SK-N-SH (cell line): Measurements from ENCODE around the gene PLD6.

ENCODE experiments used
- FOXJ3 ChIP-seq: sonication (generic); formaldehyde crosslinking; IDR thresholded peaks from 2 replicates; pipeline ENCODE4 v1.5.1; 2020; ENCODE audit warnings: mild to moderate bottlenecking, missing genetic modification reagents
- MEF2A ChIP-seq: IDR thresholded peaks from 2 replicates; pipeline ENCODE4 v1.4.0; 2012; ENCODE audit warnings: low read depth, borderline replicate concordance
- MXI1 ChIP-seq: IDR thresholded peaks from 2 replicates; pipeline ENCODE4 v1.6.1; 2012; ENCODE audit warnings: mild to moderate bottlenecking, low read depth, low read length, improper control_type of control experiment
- RAD21 ChIP-seq: IDR thresholded peaks from 2 replicates; pipeline ENCODE4 v1.6.1; 2012; ENCODE audit warnings: mild to moderate bottlenecking, low read length
- RFX5 ChIP-seq: IDR thresholded peaks from 2 replicates; pipeline ENCODE4 v1.6.1; 2012; ENCODE audit warnings: mild to moderate bottlenecking, improper control_type of control experiment, low read length
- SMC3 ChIP-seq: IDR thresholded peaks from 2 replicates; pipeline ENCODE4 v1.6.1; 2012; ENCODE audit warnings: low read depth, low read length, improper control_type of control experiment
- TAF1 ChIP-seq: IDR thresholded peaks from 2 replicates; pipeline ENCODE4 v1.6.1; 2012; ENCODE audit warnings: low read depth, mild to moderate bottlenecking, low read length, moderate library complexity, borderline replicate concordance
- TCF12 ChIP-seq: IDR thresholded peaks from 2 replicates; pipeline ENCODE4 v1.4.0; 2012
- TEAD4 ChIP-seq: IDR thresholded peaks from 2 replicates; pipeline ENCODE4 v1.4.0; 2012; ENCODE audit warnings: mild to moderate bottlenecking, borderline replicate concordance; ENCODE audit not compliant: insufficient read depth
- TF ChIP-seq, protein P1 (sequence below): fragments of 200-600 bp; sonication (generic); IDR thresholded peaks from 2 replicates; pipeline ENCODE4 v1.6.1; 2017; ENCODE audit warnings: antibody characterized with exemption, mild to moderate bottlenecking, moderate library complexity

DNA sequence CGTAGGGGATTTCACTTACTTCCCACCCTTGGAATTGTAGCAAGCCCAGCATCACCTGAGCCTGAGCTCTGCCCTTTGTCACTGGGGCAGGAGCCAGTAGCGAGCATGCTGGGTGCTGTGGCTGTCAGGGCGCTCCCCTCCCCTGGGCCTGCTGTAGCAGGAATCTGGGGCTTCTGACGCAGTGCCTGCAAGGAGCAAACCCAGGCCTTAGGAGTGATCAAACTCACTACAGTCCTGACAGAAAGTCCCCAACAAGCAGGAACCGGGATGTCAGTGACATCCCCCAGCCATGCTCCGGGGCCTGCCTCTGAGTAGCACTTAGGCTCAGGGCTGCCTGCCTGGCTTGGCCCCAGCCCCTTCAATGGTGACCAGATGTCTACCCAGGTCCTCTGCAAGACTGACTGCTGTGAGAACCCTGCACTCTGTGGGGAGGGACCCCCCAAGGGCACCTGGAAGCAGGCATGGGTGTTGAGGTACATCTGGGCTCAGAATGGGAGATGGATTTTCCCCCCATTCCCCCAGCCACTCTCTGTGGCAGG lies 23.5 kb downstream of the PLD6 start:
- TF ChIP-seq, protein P1, sequence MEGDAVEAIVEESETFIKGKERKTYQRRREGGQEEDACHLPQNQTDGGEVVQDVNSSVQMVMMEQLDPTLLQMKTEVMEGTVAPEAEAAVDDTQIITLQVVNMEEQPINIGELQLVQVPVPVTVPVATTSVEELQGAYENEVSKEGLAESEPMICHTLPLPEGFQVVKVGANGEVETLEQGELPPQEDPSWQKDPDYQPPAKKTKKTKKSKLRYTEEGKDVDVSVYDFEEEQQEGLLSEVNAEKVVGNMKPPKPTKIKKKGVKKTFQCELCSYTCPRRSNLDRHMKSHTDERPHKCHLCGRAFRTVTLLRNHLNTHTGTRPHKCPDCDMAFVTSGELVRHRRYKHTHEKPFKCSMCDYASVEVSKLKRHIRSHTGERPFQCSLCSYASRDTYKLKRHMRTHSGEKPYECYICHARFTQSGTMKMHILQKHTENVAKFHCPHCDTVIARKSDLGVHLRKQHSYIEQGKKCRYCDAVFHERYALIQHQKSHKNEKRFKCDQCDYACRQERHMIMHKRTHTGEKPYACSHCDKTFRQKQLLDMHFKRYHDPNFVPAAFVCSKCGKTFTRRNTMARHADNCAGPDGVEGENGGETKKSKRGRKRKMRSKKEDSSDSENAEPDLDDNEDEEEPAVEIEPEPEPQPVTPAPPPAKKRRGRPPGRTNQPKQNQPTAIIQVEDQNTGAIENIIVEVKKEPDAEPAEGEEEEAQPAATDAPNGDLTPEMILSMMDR, result no peak
- no peak for TF ChIP-seq FOXJ3 (CRISPR knock-in tag)
- TF ChIP-seq MEF2A, result no peak
- TF ChIP-seq MXI1, result no peak
- TF ChIP-seq TAF1, result no peak
- no peak for TF ChIP-seq TCF12
- TF ChIP-seq RAD21, result no peak
- TF ChIP-seq SMC3, result no peak
- TF ChIP-seq RFX5, result no peak
- TF ChIP-seq TEAD4, result no peak
